ENCODE data around the gene ANXA4.
"Not testable (repeated sequence)": the region's sequence is repeated elsewhere in the genome, so short reads cannot be mapped to it uniquely, and the experiment has no call there.

ANXA4 gene

DNA sequence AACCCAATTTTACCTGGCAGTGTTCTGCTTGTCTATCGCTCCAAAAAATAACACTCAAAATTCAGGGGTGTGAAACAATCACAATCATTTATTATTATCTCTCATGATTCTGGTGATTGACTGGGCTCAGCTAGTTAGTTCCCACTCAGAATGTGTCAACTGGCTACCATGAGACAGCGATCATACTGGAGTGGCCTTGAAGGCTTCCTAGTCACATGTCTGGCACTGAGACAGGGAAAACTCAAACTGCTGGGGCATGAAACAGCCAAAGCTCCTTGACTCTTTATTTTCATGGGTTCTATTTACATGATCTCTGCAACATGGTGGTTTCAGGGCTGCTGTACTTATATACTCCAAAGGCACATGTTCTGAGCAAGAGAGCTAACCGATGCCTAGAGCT, 6.2 kb upstream of the ANXA4 start:
- H3K4me3 ChIP-seq (ENCODE audit: control insufficient read depth, low read depth, low read length): no peak overlapping the region
- TF ChIP-seq, protein P1, sequence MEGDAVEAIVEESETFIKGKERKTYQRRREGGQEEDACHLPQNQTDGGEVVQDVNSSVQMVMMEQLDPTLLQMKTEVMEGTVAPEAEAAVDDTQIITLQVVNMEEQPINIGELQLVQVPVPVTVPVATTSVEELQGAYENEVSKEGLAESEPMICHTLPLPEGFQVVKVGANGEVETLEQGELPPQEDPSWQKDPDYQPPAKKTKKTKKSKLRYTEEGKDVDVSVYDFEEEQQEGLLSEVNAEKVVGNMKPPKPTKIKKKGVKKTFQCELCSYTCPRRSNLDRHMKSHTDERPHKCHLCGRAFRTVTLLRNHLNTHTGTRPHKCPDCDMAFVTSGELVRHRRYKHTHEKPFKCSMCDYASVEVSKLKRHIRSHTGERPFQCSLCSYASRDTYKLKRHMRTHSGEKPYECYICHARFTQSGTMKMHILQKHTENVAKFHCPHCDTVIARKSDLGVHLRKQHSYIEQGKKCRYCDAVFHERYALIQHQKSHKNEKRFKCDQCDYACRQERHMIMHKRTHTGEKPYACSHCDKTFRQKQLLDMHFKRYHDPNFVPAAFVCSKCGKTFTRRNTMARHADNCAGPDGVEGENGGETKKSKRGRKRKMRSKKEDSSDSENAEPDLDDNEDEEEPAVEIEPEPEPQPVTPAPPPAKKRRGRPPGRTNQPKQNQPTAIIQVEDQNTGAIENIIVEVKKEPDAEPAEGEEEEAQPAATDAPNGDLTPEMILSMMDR (conservative IDR thresholded peaks at IDR 0.05; ENCODE audit: control insufficient read depth, insufficient read depth, low read depth, low read length): no peak
- no peak for DNase-seq (ENCODE audit: low read depth)

DNA sequence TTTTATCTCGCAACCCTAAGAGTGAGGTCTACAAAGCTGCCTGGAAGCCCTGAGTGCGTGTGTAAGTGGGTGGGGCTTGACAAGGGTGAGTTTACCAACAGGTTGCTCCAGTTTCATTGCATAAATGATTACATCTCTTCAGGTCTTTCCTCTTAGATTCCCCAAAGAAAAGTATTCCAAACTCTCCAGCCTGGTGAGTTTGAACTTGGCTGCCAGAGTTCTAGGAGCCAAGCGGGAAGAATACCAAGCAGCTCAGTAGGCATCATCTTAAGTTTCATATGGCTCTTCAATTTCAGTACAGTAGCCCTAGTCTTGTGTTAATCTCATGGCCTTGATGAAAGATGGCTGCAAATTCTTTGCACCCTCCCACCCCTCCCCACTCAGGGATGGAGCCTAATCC, 3.8 kb upstream of the ANXA4 start:
- DNase-seq (ENCODE audit: low read depth); H3K4me3 ChIP-seq (ENCODE audit: control insufficient read depth, low read depth, low read length): not testable (repeated sequence)

DNA sequence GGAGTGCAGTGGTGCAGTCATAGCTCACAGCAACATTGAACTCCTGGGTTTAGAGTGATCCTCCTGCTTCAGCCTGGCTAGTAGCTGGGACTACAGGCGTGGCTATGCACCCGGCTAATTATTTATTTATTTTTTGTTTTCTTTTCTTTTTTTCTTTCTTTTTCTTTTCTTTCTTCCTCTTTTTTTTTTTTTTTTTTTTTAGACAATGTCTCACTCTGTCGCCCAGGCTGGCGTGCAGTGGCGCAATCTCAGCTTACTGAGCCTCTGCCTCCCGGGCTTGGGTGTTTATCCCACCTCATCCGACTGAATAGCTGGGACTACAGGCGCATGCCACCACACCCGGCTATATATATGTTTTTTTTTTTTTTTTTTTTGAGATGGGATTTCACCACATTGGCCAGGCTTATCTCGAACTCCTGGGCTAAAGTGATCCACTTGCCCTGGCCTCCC, 1.4 kb upstream of the ANXA4 start:
- DNase-seq (ENCODE audit: low read depth): no peak
- H3K4me3 ChIP-seq (ENCODE audit: control insufficient read depth, low read depth, low read length): peak overlapping the region; percentile 78

DNA sequence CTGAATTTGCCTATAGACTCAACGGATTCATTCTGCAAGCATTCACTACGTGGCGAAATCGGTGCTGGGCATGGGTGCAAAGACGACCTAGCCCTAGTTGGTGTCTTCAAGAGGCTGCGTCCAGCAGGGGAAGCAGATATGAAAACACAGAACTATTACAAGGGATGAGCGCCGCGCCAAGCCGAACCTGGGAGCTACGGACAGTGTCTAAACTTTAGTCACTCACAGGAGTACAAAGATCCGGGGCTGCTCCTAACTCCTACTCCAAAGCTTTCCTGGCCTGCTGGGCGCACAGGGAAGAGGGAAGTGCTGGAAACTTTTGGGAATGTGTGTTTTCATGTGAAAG, 732 bp upstream of the ANXA4 start:
- TF ChIP-seq, protein P1 (conservative IDR thresholded peaks at IDR 0.05; ENCODE audit: control insufficient read depth, insufficient read depth, low read depth, low read length): peak; percentile 25
- DNase-seq (ENCODE audit: low read depth): peak; percentile 83
- peak overlapping the region; percentile 78 for H3K4me3 ChIP-seq (ENCODE audit: control insufficient read depth, low read depth, low read length)

More for the DNA sequence above, 1.4 kb upstream of the ANXA4 start:
- TF ChIP-seq, protein P1 (conservative IDR thresholded peaks at IDR 0.05; ENCODE audit: control insufficient read depth, insufficient read depth, low read depth, low read length): no peak

DNA sequence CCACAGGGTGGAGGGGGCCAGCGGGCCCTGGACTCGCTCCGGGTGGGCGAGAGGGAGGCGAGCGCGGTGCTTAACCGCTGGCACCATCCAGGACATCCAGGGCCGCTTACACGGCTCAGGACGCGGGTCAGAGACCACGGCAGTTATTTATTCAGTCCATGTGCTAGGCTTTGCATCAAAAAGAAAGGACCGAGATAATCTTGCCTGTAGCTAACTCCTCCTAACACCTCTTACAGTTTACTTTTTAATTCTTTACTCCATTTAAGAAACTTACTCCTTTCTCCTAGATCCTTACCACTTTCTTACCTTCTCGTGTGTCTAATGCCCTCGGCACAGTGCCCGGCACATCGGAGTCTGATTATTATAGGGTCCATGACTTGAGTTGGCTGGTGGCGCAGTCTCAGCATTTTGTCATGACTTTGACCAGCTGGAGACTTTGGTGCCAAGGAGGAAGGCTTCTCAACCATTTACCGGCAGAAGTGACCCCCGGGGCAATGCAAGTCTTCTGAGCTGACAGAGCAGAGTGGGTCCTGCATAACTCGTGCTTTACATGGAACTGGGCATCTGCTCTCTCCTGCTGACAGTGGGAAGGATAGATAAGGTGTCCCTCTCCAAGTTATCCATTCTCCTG, 503 bp downstream of the ANXA4 start:
- no peak for DNase-seq (ENCODE audit: low read depth)
- peak overlapping the region; percentile 78 for H3K4me3 ChIP-seq (ENCODE audit: control insufficient read depth, low read depth, low read length)
- TF ChIP-seq, protein P1 (conservative IDR thresholded peaks at IDR 0.05; ENCODE audit: control insufficient read depth, insufficient read depth, low read depth, low read length): no peak

DNA sequence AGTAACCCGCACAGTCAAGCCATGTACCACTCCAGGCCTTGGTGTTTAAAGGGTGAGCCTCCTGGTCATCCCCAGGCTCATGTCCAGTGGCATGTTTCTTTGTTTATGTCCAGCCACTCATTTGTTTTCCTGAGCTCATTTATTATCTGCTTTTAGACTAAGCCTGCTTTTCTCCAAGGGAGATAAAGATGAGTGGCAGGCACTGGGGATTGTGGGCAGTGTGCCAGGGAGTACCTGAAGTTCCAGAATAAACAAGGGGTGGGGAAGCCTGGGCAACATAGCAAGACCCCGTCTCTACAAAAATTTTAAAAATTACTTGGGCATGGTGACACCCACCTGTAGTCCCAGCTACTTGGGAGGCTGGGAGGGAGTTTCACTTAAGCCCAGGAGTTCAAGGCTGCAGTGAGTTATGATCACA, 1.9 kb downstream of the ANXA4 start:
- no peak overlapping the region for H3K4me3 ChIP-seq (ENCODE audit: control insufficient read depth, low read depth, low read length)
- TF ChIP-seq, protein P1 (conservative IDR thresholded peaks at IDR 0.05; ENCODE audit: control insufficient read depth, insufficient read depth, low read depth, low read length): no peak
- DNase-seq (ENCODE audit: low read depth): no peak

DNA sequence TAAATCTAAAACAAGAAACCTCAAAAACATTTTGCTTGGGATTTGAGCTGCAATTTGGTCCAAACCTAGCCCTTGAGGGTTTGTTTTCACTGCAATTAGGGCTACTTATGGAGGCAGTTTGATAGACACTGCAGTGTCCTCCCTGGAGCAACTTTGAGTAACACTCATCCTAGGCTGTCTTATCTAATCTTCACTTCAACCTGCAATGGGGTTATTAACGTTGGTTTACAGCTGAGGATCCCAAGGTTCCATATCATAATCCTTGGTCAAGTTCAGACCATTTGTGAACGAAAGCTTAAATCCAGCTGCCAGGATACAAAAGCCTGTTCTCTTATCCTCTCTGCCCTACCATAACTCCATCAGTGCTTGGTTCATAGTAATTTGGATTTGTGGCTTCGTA, 2.5 kb downstream of the ANXA4 start:
- no peak overlapping the region for H3K4me3 ChIP-seq (ENCODE audit: control insufficient read depth, low read depth, low read length)
- no peak for DNase-seq (ENCODE audit: low read depth)
- TF ChIP-seq, protein P1 (conservative IDR thresholded peaks at IDR 0.05; ENCODE audit: control insufficient read depth, insufficient read depth, low read depth, low read length): no peak

All from fibroblast of mammary gland (primary cell).